GM21360 (cell line): Measurements from ENCODE around the gene CSMD2.

ENCODE experiments used
- ATAC-seq: cut with Tn5 transposase; IDR thresholded peaks from one replicate; pipeline ENCODE4 v1.9.1; 2021; ENCODE audit warnings: mild to moderate bottlenecking, moderate library complexity; ENCODE audit not compliant: unreplicated experiment

The CSMD2 gene

GRCh38 chr1:33725037-33725436 is 440.0 kb downstream of the CSMD2 start:
- no peak for ATAC-seq

GRCh38 chr1:33724348-33724747 is 440.7 kb downstream of the CSMD2 start:
- no peak for ATAC-seq

GRCh38 chr1:33723251-33723650 is 441.8 kb downstream of the CSMD2 start:
- ATAC-seq = no peak

- no peak for ATAC-seq
Observed at GRCh38 chr1:33721301-33721815, 443.7 kb downstream of the CSMD2 start.

GRCh38 chr1:33719771-33720670 is 445.0 kb downstream of the CSMD2 start:
- no peak for ATAC-seq

- no peak for ATAC-seq
Observed at GRCh38 chr1:33719326-33719725, 445.7 kb downstream of the CSMD2 start.

- no peak for ATAC-seq
Observed at GRCh38 chr1:33718186-33718585, 446.8 kb downstream of the CSMD2 start.

GRCh38 chr1:33716976-33717688 is 447.9 kb downstream of the CSMD2 start:
- no peak for ATAC-seq

- ATAC-seq = no peak
Observed at GRCh38 chr1:33715195-33715811, 449.7 kb downstream of the CSMD2 start.

- no peak for ATAC-seq
Observed at GRCh38 chr1:33714421-33714820, 450.6 kb downstream of the CSMD2 start.

GRCh38 chr1:33713058-33713877 is 451.8 kb downstream of the CSMD2 start:
- ATAC-seq = no peak

- no peak for ATAC-seq
Observed at GRCh38 chr1:33712186-33712585, 452.8 kb downstream of the CSMD2 start.

- no peak for ATAC-seq
Observed at GRCh38 chr1:33711511-33711910, 453.5 kb downstream of the CSMD2 start.

GRCh38 chr1:33710967-33711366 is 454.1 kb downstream of the CSMD2 start:
- ATAC-seq = no peak

GRCh38 chr1:33709783-33710718 is 455.0 kb downstream of the CSMD2 start:
- ATAC-seq = no peak

- ATAC-seq = no peak
Observed at GRCh38 chr1:33709174-33709782, 455.8 kb downstream of the CSMD2 start.

GRCh38 chr1:33706634-33707255 is 458.3 kb downstream of the CSMD2 start:
- ATAC-seq = no peak

- no peak for ATAC-seq
Observed at GRCh38 chr1:33703464-33703863, 461.6 kb downstream of the CSMD2 start.
